IgD-negative memory B cell (primary cell): ENCODE measurements around the gene HSF4. TPM values are rescaled to one million over a fixed set of nuclear protein-coding genes. Genes with fewer than 3 reads are reported as not detected.

Experiments used
- polyA plus RNA-seq: library from polyadenylated mRNA; unstranded; fragments of 300-500 nt; fragmentation: Illumina TruSeq; gene quantifications from one replicate; pipeline ENCODE4 v1.2.3, GENCODE V29; 2021

The HSF4 gene
- polyA plus RNA-seq, 1 donor from 2014 or later, result not detected

Other genes with a start within 250 kb of the HSF4 start
- gene CDH16, start 245.9 kb upstream of the HSF4 start, polyA plus RNA-seq, result not detected
- gene RRAD, start 239.2 kb upstream of the HSF4 start, polyA plus RNA-seq, result not detected
- gene CIAO2B, start 230.3 kb upstream of the HSF4 start, polyA plus RNA-seq, result 104 TPM
- 26.9 TPM for gene CES2, start 229.2 kb upstream of the HSF4 start, polyA plus RNA-seq
- gene CES3, start 203.5 kb upstream of the HSF4 start, polyA plus RNA-seq, result 0.35 TPM
- 1.4 TPM for gene CES4A, start 176.2 kb upstream of the HSF4 start, polyA plus RNA-seq
- 43.3 TPM for gene CBFB, start 135.6 kb upstream of the HSF4 start, polyA plus RNA-seq
- gene PHAF1, start 54.8 kb upstream of the HSF4 start, polyA plus RNA-seq, result 14.5 TPM
- gene B3GNT9, start 13.7 kb upstream of the HSF4 start, polyA plus RNA-seq, result 0.45 TPM
- 103 TPM for gene TRADD, start 4.8 kb upstream of the HSF4 start, polyA plus RNA-seq
- gene FBXL8, start 4.8 kb upstream of the HSF4 start, polyA plus RNA-seq, result 3.7 TPM
- not detected for gene NOL3, start 5.8 kb downstream of the HSF4 start, polyA plus RNA-seq
- gene MATCAP1, start 19.2 kb downstream of the HSF4 start, polyA plus RNA-seq, result 0.56 TPM
- gene EXOC3L1, start 25.4 kb downstream of the HSF4 start, polyA plus RNA-seq, result not detected
- 73.7 TPM for gene E2F4, start 27.4 kb downstream of the HSF4 start, polyA plus RNA-seq
- gene ELMO3, start 34.4 kb downstream of the HSF4 start, polyA plus RNA-seq, result 0.35 TPM
- gene TMEM208, start 62.4 kb downstream of the HSF4 start, polyA plus RNA-seq, result 64.2 TPM
- 3.8 TPM for gene FHOD1, start 82.7 kb downstream of the HSF4 start, polyA plus RNA-seq
- gene SLC9A5, start 84.2 kb downstream of the HSF4 start, polyA plus RNA-seq, result 0.75 TPM
- 0.65 TPM for gene PLEKHG4, start 114.8 kb downstream of the HSF4 start, polyA plus RNA-seq
- not detected for gene KCTD19, start 162.0 kb downstream of the HSF4 start, polyA plus RNA-seq
- not detected for gene LRRC36, start 162.1 kb downstream of the HSF4 start, polyA plus RNA-seq
- not detected for gene TPPP3, start 228.8 kb downstream of the HSF4 start, polyA plus RNA-seq